Esophagus squamous epithelium (tissue), 4 donors: Measurements from ENCODE around the gene AAMDC.

ENCODE experiments used
- CTCF ChIP-seq, 6 experiments: fragments of 450-650 bp in 4 of 6; fragments of 200-600 bp in 2 of 6; sonication (generic) in 2 of 6; IDR thresholded peaks; one replicate each; pipeline ENCODE4 v1.5.1; 2016 to 2019; ENCODE audit warnings: antibody characterized with exemption in 6 of 6, mild to moderate bottlenecking in 4 of 6, moderate library complexity in 4 of 6
- POLR2A ChIP-seq, 4 donors: fragments of 450-650 bp; IDR thresholded peaks; one replicate each; pipeline ENCODE4 v1.6.1; 2017; ENCODE audit warnings: antibody characterized with exemption in 4 of 4, mild to moderate bottlenecking in 4 of 4, moderate library complexity in 3 of 4

- TF ChIP-seq CTCF (IDR thresholded peaks at IDR 0.05) = no peak
- TF ChIP-seq POLR2A (IDR thresholded peaks at IDR 0.05) = no peak
These were observed 14.5 kb upstream of the AAMDC start for GRCh38 chr11:77806415-77806814.
